ENCODE measurements around the gene BCL2L2. TPM values are rescaled to one million over a fixed set of nuclear protein-coding genes. Genes with fewer than 3 reads are reported as not detected.

The BCL2L2 gene
- total RNA-seq, 1 donor from 2014 or later = 14.9 TPM

GRCh38 chr14:23299986-23300686 is 6.5 kb upstream of the BCL2L2 start:
- DNase-seq (ENCODE audit: low read depth in 2 of 2) = no peak

- DNase-seq (ENCODE audit: low read depth in 2 of 2) = peak; percentile 33 to 40
Measured at GRCh38 chr14:23300687-23301223, 5.9 kb upstream of the BCL2L2 start.

GRCh38 chr14:23301288-23301968 is 5.2 kb upstream of the BCL2L2 start:
- DNase-seq (ENCODE audit: low read depth in 2 of 2) = peak; percentile 99

- DNase-seq (ENCODE audit: low read depth in 2 of 2) = no peak
Measured at GRCh38 chr14:23301969-23302289, 4.7 kb upstream of the BCL2L2 start.

- DNase-seq (ENCODE audit: low read depth in 2 of 2) = peak; percentile 52 to 53
Measured at GRCh38 chr14:23302290-23303225, 4.1 kb upstream of the BCL2L2 start, which contains the start of gene PPP1R3E. PPP1R3E (minus strand) TSS chr14:23302859; CDS start chr14:23302576, 283 bp downstream.

GRCh38 chr14:23307146-23307530 is 505 bp downstream of the BCL2L2 start:
- no peak for DNase-seq (ENCODE audit: low read depth in 2 of 2)

- DNase-seq (ENCODE audit: low read depth in 2 of 2) = no peak
Measured at GRCh38 chr14:23307687-23308644, 1.3 kb downstream of the BCL2L2 start.

DNA sequence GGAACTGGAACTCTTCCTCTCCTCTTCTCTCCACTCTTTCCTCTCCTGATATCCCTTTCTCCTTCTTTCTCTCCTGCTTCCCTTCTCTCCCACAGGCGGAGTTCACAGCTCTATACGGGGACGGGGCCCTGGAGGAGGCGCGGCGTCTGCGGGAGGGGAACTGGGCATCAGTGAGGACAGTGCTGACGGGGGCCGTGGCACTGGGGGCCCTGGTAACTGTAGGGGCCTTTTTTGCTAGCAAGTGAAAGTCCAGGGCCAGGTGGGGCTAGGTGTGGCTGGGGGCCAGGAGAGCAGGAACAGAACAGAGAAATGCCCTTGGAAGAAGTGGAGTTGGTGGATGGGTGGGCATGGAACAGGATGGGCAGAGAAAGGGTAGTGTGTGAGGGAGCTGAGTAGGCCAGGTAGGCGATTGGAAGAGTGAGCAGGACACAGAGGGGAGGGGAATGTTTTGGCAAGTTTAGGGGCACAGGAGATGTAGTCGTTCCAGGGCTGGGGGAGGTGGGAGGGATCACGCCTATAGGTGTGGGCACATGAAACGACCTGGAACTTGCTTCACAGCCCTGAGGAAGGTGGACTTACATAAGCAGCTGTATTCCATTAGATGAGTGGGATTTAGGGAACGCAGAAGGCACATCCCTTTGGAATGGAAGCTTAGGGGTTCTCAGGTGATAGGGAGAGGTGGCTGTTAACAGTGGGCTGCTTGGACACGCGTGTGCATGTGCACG is 2.2 kb downstream of the BCL2L2 start:
- no peak for DNase-seq (ENCODE audit: low read depth in 2 of 2)

GRCh38 chr14:23310546-23310945 is 3.9 kb downstream of the BCL2L2 start:
- no peak for DNase-seq (ENCODE audit: low read depth in 2 of 2)

DNA sequence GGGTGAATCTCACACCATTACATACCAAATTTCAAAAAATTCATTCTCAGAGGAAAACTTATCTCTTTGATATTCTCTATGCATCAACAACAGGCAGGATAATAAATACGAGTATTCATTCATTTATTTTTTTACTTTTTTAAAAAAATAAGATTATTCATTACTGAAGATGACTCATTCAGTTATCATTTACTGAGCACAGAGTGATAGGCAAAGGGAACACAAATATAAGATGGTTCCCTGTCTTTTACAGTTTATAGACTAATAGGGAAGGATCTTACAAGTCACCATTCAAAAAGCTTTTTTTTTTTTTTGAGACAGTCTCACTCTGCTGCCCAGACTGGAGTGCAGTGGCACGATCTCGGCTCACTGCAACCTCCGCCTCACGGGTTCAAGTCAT is 9.7 kb downstream of the BCL2L2 start:
- no peak for DNase-seq (ENCODE audit: low read depth in 2 of 2)

- no peak for DNase-seq (ENCODE audit: low read depth in 2 of 2)
Measured at GRCh38 chr14:23319746-23320583, 13.3 kb downstream of the BCL2L2 start.

GRCh38 chr14:23320584-23321571 is 14.2 kb downstream of the BCL2L2 start, which contains the start of gene PABPN1:
PABPN1 (plus strand) TSS chr14:23321457; CDS start chr14:23321470, 13 bp downstream.
- DNase-seq (ENCODE audit: low read depth in 2 of 2) = peak; percentile 100

GRCh38 chr14:23321572-23322547 is 15.2 kb downstream of the BCL2L2 start:
- peak; percentile 48 to 56 for DNase-seq (ENCODE audit: low read depth in 2 of 2)

DNA sequence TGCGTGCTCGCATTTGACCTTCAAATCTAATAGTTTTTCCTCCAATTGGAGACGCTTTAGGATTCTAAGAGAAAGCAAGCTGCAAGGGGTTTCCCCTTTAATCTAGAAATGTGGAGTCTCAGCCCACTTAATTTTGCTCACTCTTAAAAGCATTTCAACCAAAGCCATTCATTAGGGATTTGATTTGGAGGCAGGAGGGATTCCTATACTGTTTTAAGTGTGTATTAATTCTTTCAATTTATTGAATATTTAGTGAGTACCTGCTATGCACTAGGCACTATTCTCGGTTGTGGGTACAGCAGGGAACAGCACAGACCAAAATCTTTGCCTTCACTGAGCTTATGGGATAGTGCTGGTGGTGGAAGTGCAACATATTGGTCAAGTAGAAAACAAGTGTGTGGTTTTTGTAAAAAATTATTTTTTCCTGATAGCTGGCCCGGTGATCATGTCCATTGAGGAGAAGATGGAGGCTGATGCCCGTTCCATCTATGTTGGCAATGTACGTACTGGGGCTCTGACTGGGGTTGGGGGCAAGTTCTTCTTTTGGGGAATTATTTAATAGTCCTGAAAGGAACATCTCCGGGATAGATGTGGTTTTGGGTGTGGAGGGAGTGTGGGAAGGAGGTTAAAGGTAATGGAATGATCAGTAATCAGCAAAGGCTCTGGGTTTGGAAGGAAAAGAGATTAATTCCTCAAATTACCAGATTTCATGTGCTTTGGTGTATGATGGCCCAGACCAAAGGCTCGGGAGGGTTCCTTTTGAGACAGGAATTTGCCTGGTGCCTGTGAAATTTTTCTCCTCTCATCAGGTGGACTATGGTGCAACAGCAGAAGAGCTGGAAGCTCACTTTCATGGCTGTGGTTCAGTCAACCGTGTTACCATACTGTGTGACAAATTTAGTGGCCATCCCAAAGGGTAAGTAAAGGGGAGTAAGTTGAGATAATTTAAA is 16.2 kb downstream of the BCL2L2 start:
- DNase-seq (ENCODE audit: low read depth in 2 of 2) = no peak

DNA sequence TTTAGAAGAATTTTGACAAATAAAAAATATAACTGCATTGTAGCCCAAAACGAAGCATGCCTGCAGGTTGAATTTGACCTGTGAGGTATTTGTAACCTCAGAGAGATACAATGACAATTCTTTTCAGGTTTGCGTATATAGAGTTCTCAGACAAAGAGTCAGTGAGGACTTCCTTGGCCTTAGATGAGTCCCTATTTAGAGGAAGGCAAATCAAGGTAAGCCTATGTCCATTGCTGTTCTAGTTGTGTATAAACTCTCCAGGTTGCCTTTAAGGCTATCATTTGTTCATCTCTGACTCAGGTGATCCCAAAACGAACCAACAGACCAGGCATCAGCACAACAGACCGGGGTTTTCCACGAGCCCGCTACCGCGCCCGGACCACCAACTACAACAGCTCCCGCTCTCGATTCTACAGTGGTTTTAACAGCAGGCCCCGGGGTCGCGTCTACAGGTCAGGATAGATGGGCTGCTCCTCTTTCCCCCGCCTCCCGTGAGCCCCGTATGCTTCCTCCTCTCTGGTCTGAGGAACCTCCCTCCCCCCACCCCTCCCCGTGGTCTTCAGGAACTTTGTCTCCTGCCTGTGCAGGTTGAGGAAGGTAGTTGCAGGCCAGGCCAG is 17.3 kb downstream of the BCL2L2 start:
- no peak for DNase-seq (ENCODE audit: low read depth in 2 of 2)

Measured in lung microvascular endothelial cell (primary cell).